HG03045 (cell line): Measurements from ENCODE around the gene PCDH9.
"Not testable (repeated sequence)": the region's sequence is repeated elsewhere in the genome, so short reads cannot be mapped to it uniquely, and the experiment has no call there.

Experiments
- ATAC-seq: cut with Tn5 transposase; IDR thresholded peaks from one replicate; pipeline ENCODE4 v1.9.1; 2021; ENCODE audit warnings: mild to moderate bottlenecking, moderate library complexity; ENCODE audit not compliant: unreplicated experiment

Gene PCDH9

DNA sequence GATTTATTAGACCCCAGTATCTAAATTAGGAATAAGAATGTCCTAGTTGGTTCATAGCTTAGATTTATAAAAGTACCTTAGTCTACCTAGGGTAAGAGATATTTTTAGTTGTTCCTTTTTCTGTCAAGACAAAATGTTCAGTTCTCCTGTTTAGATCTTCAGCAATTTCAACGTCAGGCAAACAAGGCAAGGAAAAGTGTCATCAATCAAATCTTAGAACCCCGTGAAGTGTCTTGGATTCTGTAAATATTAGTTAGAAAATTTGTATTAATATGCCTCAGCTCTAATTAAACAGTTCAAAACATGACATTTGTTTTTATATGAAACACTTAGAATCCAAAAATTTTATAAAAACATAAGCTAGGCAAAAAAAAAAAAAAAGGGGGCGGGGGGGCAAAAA is 296.6 kb downstream of the PCDH9 start:
- ATAC-seq, result no peak

DNA sequence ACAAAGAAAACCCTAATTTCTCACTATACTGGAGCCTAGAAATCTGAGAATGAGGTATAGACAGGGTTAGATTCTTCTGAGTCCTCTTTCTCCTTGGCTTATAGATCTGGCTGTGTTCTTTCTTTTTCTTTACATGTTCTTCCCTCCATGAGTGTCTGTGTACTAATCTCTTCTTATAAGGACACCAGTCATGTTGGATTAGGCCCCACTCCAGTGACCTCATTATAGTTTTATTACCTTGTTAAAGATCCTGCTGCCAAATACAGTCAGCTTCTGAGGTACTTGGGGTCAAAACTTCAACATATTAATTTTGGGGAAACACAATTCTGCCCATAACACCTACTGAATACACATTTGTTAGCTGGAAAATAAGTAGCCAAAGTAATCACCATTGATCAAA is 302.6 kb downstream of the PCDH9 start:
- ATAC-seq, result no peak

DNA sequence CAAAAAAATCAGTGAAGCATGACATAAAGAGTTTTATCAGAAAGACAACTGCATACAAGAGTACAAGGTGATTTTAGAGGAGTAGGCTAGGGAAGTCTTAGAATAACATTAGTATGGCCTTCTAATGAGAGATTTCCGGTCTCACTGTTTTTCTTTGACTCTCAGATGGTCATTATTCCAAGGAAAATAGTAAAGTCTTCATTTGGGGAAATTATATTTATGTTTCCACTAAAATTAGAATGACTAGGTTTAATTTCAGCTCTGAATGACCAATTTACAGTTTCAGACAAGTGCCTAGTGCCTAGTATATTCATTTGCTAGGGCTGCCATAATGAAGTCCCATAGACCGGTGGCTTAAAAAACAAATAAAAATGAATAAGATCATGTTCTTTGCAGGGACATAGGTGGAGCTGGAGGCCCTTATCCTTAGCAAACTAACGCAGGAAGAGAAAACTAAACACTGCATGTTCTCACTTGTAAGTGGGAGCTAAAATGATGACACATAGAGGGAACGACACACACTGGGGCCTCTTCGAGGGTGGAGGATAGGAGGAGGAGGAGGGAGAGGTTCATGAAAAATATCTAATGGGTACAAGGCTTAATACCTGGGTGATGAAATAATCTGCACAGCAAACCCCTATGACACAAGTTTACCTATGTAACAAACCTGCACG is 303.1 kb downstream of the PCDH9 start:
- ATAC-seq, result no peak

DNA sequence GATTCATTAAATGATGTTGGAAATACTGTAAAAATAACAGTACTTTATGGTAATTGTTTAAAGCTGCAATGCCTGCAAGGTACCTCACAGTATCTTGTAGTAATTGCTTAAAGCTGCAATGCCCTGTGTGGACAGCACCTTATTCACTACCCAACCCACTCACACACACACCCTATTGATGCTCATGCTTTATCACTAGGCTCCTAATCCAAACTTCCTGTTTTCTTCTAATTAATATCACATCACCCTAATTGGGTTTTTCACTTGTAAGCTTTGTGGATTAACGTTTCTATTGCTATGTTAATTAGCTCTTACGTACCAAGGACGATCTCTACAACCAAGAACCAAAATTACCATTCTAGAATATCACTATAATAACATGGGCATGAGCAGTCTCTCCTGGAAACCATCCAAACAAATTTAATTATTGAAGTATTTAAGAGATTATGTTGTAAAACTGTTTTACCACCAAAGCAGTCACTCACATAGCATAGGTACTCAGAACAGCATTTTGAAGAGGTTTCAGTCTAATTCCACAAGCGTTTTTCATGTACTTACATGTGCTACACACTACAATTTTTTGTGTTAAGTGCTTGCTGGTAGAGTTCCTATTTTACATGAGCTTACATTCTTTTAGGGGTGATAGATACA is 303.8 kb downstream of the PCDH9 start:
- ATAC-seq, result no peak

DNA sequence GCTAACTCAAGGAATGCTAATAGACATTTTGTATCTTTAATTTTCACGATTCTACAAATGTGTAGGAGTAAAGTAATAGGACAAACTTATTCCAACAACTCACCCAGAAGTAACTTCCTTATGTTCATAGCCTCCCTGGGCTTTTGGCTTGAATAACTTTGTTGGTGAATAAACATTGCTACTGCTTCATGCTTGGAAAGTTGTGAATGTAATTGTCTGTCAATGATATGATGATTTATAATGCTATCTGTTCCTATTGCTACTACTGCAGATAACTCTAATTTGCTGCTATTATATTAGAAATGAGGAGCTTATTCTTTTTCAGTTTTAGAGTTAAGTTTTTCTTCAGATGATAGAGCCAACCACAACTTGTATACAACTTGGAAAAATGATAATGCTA is 307.7 kb downstream of the PCDH9 start:
- no peak for ATAC-seq

DNA sequence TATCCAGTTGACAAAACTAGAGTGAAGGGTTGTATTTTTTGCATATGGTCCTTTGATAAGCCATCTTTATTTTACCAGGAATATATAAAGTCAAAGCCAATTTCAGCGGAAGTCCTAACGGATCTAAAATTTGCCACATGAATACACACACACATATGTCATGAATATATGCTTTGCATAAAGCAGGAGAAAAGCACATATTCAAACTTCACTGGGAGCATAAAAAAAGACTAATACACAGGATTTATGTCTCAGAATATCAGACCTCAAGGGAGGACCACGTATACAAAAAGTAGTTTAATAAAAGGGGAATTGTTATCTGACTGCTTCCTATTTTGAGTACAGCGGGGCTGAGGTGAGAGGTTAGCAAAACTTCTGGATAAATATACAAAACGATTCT is 308.7 kb downstream of the PCDH9 start:
- no peak for ATAC-seq

DNA sequence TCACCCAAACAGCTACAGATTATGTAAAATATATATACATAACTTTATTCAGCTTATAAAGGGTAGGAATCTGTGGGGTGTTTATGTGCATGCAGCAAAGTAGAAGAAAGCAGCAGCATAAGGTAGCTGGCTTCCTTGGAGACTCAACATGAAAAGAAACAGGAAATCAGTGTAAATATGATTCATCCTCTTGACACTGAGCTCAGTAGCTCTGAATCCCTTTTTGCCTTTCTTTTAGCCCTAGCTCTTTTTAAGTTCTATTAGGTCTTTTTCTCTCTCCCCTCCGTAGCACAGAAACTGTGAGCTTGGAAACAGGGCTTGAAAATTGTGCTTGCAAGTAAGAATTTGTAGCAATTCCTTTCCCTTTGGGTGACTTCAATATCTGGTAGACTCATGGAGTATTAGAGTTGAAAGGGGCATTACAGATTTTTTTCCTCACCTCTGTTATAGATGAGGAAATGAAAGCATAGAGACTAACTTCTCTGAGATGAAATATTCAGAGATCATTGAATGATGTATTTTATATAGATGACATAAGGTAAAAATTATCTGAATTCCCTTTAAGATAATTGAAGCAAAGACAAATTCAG is 314.4 kb downstream of the PCDH9 start:
- ATAC-seq, result no peak

DNA sequence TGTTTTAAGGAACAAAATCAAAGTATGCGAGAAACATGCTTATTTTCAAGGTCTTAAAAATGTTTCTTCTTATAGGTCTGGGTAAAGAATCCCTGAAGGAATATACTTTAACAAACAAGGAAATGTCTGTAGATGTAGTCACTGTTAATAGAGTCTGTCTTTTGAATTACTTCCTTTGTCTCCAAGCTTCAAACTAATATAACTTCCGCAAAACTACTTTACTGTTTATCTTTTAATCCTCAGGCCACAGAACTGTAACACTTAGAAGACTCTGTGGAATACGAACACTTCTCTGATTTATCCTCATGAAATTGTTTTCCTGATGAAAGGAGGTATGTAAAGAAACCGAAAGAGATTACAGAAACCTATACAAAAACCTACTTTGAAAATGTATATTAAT is 316.0 kb downstream of the PCDH9 start:
- no peak for ATAC-seq

DNA sequence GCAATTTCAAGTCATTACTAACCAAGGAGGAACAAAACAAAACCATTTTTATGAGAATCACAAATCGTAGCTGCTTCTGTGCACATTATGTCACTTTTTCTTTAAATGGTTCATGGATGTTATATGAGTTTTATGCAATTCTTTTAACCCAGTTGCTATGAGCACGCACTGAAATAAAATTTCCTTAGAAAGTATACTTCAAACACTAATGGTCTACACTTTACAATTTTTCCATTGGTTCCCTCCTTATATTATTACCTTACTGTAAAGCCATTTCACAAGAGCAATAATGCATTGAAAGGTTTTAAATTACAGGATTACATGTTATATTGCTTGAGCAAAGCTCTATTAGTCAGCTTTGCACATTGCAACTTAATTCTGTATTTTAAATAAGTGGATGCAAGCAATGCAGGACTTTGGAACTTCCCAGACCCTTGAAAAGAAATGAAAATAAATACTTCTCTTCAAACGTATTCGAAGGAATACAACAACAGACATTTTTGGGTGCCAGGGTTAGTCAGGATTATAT is 318.7 kb downstream of the PCDH9 start:
- ATAC-seq, result no peak

DNA sequence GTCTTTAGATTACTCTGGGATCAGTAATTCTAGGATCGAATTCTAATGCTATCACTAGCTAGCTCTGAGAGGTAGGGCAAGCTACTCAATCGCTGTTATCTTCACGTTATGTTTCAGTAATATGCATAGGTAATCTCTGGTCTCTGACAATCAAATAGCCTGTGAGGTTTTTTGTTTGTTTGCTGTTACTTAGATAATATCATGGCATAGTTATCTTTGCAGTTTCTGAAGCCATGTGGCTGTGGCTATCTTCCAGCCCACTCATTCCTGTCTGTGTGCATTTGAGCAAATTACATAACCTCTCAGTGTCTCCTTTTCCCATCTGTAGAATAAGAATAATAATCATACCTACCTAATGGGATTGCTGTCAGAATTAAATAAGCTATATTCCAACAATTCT is 330.2 kb downstream of the PCDH9 start:
- no peak for ATAC-seq

DNA sequence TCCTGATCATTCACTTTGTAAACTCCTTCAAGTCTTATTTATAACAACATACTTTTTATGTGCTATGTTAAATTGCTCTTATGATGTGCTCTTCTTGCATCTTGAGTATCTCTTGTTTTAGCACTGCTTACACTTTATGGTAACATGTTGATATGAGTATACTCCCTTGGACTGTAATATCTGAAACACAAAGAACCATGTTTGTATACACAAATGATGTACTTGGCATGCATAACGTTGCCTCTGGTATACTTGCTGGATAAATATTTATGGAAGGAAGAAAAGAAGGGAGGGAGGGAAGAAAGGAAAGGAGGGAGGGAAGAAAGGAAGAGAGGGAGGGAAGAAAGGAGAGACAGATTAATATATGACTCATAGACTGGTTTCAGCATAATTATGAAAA is 333.2 kb downstream of the PCDH9 start:
- ATAC-seq, result no peak

DNA sequence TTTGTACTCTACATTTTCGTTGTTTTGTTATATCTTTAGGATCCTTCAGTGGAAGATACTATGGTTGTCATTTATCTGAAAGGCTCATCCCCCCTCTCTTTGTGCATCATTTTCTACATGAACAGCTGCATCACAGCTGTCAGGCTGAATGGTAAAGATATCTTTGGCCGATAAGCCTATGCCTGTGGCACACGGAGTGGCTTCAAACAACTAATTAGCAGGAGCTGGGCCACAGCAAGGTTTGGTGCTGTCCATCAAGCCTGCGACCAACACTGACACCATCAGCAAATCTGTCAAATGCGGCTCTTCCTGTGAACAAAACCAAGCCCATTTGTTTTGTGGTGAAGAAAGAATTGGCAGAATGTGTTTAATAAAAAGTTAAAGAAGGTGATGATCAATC is 334.4 kb downstream of the PCDH9 start:
- ATAC-seq, result no peak

DNA sequence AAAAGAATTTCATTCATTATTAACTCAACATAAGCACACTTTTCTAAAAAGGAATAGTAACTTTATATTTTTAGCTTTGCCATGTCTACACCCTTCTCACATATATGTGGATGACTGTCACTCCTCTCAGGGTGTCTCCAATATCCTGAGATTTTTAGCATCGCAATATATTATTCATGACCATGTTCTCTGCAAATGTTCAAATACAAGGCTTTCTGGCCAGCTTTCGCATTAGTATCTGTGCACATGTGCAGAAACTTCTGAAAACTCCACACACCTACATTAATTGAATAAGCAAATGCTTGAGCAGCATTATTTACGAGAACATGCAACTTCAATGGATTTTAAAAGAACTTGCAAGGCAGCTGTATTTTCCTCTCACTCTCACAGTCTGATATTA is 334.8 kb downstream of the PCDH9 start:
- no peak for ATAC-seq

DNA sequence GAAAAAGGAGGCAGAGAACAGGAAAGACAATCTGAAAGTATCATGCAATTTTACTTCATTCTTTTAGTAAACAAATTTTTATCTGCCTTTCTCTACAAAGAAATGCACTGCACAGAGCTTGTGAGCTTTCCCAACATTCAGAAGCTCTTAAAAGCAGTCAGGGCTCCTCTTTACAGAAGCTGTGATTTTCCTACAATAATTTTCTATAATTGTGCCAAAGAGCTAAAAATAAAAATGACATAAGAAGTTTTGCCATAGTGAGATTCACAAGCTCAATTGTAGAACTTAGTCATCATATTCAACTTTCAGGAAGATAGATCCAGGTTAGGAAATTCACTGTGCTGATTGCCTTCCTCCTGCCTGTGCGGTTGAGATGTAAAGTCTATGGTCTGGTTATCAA is 341.4 kb downstream of the PCDH9 start:
- ATAC-seq, result no peak

DNA sequence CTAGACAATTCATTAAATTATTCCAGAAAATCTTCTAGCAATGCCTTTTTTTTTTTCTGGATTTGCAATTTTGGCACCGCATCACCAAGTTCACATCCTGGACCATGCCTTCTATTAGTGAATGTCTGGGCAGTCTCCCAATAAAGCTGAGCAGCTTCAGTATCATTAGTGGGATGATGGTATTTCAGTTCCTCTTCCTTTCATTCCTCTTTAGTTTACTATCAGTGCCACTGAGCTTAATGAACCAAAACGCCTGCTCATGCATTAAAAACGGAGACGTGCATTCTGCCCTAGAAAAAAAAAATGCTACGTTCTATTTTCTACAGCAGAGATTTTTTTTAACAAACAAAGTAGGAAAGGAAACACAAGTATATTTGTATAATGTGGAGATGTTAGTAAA is 343.0 kb downstream of the PCDH9 start:
- ATAC-seq, result no peak

DNA sequence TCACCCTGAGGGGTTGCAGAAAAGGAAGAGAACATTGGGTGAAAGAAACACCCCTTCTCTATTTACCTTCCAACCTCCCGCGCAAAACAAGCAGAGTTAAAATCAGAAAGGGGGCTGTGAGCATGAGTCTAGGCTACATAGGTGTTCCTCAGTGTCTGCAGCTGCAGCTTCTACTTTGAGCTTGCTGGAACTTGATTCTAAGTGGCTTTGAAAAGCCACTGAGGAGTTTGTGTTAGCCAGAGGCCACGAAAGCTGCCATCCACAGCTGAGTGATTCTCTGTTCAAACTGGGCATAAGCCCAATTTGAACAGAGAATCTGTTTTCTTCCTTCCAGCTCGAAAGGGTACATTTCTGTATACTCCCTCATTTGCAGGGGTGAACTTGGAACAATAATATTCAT is 343.9 kb downstream of the PCDH9 start:
- ATAC-seq, result no peak

DNA sequence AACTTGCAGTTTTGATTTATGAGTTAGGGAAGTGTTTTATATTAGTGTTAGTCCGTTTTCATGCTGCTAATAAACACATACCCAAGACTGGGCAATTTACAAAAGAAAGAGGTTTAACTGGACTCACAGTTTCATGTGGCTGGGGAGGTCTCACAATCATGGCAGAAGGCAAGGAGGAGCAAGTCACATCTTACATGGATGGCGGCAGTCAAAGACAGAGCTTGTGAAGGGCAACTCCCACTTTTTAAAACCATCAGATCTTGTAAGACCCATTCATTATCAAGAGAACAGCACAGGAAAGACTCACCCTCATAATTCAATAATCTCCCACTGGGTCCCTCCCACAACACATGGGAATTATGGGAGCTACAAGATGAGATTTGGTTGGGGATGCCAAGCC is 349.0 kb downstream of the PCDH9 start:
- ATAC-seq, result not testable (repeated sequence)

DNA sequence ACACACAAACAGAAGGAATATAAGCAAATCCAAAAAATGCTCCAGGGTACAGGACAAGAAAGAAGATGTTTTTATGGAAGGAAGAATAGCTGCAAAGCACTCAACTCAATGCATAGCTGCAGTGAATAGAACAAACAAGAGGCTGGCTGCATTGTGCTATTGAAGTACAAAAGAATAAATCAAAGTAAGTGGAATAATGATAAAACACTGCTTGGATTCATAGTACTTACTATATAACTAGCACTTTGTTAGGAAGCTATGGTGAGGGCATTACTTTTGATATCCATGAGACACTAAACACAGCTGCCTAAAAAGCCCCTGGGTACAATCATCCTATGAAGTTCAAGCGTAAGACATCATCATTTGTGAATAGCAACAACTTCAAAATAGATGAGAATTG is 350.1 kb downstream of the PCDH9 start:
- ATAC-seq, result no peak

DNA sequence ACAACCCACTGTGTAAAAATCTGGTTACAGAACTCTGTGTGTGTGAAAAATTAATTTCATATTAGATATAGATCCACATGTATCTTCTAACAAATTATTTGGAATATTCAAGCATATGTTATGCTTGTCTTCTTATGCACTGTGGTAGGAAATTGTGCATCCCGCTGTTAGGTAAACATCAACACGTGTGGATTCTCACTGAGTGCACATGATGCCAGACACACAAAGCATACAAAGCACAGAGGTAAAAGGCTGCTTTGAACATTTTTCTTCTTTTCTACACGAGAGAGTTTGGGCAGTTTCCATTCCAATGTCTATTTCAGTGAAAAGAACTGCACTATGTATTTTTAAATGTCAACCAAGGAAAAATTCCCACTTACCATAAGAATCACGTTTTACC is 354.9 kb downstream of the PCDH9 start:
- ATAC-seq, result no peak

DNA sequence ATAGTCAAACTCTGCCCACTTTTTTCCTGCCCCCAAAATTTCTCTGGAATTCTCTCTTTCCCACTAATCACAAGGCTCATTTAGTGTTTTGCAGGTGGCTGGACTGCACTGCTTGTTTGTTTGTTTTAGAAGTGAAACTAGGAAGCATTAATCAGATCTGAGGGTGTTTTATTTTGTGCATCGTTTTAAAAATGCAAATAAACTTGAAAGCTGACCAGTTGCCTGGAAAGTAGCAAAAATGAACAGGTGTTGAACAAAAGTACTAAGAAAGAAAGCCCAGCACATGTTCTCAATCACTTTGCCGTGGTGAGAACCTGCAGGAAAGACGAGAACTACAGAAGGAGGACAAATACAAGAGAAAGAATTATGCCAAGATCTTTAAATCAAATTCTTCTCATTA is 365.5 kb downstream of the PCDH9 start:
- ATAC-seq, result no peak

DNA sequence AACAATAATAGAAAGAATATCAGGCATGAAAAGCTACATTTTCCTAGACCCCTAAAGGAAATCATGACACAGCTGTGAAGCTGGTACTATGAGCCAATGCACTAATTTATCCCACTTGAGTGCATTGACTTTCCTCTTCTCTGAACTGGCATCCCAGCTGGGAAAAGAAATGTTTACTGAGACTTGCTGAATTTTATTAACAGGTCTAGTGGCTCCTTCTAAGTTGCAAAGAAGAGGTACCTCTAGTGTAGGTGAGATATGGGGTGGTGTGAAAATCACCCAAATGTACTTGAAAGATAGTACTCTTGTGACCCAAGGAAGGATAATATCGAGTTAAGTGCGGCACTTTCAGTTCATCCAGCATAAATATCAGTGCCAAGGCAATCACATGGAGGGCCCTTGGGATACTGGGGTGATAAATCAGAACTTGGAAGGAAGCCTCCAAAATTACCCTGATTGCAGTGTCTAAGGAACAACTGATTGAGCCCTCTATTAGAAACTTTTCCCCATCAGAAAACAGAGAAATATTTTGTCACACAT is 369.2 kb downstream of the PCDH9 start:
- ATAC-seq, result no peak
